Tibial artery (tissue), 4 donors: ENCODE results near the gene LRR1.
"Not testable (repeated sequence)": the region's sequence is repeated elsewhere in the genome, so short reads cannot be mapped to it uniquely, and the experiment has no call there.

Source experiments
- DNase-seq, 2 donors: peaks; one replicate each; pipeline ENCODE4 v3.0.0-alpha.2; 2019
- H3K27ac ChIP-seq, 2 donors: fragments of 200-600 bp; sonication (generic) in 1 of 2; 1 replicate in 1 of 2; 2 replicates in 1 of 2; pipeline ENCODE4 v1.5.1; 2018 to 2019; ENCODE audit warnings: mild to moderate bottlenecking in 1 of 2
- H3K27me3 ChIP-seq, 2 donors: fragments of 200-600 bp; sonication (generic) in 1 of 2; one replicate each; pipeline versions ENCODE4 v1.5.1 to v1.6.0; 2016 to 2019
- H3K36me3 ChIP-seq, 3 donors: fragments of 200-600 bp; sonication (generic) in 2 of 3; one replicate each; pipeline ENCODE4 v1.5.1; 2016 to 2019; ENCODE audit warnings: mild to moderate bottlenecking in 2 of 3
- H3K4me1 ChIP-seq, 4 donors: fragments of 200-600 bp; sonication (generic) in 2 of 4; 1 replicate in 3 of 4; 2 replicates in 1 of 4; pipeline ENCODE4 v1.5.1; 2016 to 2019
- H3K4me3 ChIP-seq, 2 donors: fragments of 200-600 bp; sonication (generic) in 1 of 2; 1 replicate in 1 of 2; 2 replicates in 1 of 2; pipeline ENCODE4 v1.5.1; 2018 to 2019; ENCODE audit warnings: mild to moderate bottlenecking in 2 of 2
- H3K9me3 ChIP-seq, 3 donors: fragments of 200-600 bp; sonication (generic) in 1 of 3; one replicate each; pipeline ENCODE4 v1.5.1; 2016 to 2019
- intact Hi-C: fragments of 100-400 bp; cut with DNase I; formaldehyde crosslinking; loops from one replicate; pipeline ENCODE4 v1.15.0; 2023; ENCODE audit warnings: low total_unique reads
- TF ChIP-seq, protein P1 (sequence below), 2 experiments: fragments of 200-600 bp in 1 of 2; fragments of 450-650 bp in 1 of 2; IDR thresholded peaks; one replicate each; pipeline ENCODE4 v1.5.1; 2017 to 2019; ENCODE audit warnings: antibody characterized with exemption in 2 of 2, mild to moderate bottlenecking in 1 of 2, moderate library complexity in 1 of 2

Gene LRR1

DNA sequence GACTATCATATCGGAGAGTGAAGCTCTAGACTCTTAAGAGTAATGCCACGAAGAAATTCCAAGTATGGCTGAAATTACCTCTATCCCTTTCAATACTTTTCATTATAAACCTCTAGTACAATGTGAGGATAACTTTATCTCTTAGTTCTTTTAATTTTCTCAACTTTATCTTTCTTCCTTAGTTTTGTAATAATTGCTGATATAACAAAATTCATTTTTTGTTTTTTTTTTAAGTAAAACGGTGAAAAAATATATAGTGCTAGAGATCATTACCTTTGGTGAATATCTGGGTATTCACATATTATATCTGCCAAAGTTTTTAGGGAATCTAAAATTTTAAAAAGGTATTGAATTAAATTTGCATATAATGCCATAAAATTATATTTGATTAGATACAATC lies 55.8 kb downstream of the LRR1 start:
- Histone ChIP-seq H3K4me3 (no peak overlapping the region), H3K27me3 (no peaks in the 10 kb centered on the region), H3K9me3 (no peaks in the 10 kb centered on the region), H3K36me3 (no peaks in the 10 kb centered on the region), H3K4me1 (no peaks in the 10 kb centered on the region), H3K27ac (no peak overlapping the region)
- DNase-seq = no peak
- intact Hi-C loops = no loop called here
- TF ChIP-seq, protein P1, sequence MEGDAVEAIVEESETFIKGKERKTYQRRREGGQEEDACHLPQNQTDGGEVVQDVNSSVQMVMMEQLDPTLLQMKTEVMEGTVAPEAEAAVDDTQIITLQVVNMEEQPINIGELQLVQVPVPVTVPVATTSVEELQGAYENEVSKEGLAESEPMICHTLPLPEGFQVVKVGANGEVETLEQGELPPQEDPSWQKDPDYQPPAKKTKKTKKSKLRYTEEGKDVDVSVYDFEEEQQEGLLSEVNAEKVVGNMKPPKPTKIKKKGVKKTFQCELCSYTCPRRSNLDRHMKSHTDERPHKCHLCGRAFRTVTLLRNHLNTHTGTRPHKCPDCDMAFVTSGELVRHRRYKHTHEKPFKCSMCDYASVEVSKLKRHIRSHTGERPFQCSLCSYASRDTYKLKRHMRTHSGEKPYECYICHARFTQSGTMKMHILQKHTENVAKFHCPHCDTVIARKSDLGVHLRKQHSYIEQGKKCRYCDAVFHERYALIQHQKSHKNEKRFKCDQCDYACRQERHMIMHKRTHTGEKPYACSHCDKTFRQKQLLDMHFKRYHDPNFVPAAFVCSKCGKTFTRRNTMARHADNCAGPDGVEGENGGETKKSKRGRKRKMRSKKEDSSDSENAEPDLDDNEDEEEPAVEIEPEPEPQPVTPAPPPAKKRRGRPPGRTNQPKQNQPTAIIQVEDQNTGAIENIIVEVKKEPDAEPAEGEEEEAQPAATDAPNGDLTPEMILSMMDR (IDR thresholded peaks at IDR 0.05) = no peak

DNA sequence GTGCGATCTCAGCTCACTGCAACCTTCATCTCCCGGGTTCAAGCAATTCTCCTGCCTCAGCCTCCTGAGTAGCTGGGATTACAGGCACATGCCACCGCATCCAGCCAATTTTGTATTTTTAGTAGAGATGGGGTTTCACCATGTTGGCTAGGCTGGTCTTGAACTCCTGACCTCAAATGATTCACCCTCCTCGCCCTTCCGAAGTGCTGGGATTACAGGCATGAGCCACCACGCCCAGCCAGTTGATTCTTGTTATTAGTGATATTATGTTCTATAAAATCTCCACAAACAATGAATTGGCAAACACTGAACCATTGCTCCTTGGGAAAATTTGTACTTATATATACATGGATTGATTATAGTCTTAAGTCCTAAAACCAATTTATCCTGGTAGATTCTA lies 58.8 kb downstream of the LRR1 start:
- H3K4me1 ChIP-seq, DNase-seq, H3K36me3 ChIP-seq, H3K27ac ChIP-seq, intact Hi-C loops, H3K9me3 ChIP-seq, H3K4me3 ChIP-seq, H3K27me3 ChIP-seq: not testable (repeated sequence)

DNA sequence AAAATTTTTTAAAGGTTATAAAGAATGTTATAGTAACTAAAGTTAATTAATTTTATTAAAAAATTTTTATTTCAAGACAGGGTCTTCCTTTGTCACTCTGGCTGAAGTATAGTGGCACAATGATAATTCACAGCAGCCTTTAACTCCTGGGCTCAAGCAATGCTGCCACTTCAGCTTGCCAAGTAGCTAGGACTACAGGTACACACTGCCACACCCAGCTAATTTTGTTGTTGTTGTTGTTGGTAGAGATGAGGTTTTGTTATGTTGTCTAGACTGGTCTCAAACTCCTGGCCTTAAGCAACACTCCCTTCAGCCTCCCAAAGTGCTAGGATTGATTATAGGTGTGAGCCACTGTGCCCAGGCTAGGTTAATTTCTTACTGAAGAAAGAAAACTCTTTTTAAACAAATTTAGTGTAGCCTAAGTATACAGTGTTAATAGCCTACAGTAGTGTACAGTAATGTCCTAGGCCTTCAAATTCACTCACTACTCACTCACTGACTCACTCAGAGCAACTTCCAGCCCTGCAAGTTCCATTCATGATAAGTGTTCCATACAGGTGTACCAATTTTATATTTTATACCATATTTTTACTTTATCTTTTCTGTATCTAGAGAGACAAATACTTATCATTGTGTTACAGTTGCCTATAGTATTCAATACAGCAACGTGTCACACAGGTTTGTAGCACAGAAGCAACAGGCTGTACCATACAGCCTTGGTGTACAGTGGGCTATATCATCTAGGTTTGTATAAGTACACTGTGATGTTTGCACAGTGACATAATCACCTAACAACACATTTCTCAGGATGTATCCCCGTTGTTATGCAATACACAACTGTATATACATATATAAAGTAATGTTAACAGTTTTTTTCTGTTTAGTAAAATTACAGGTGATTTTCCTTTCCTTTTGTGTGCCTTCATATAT lies 61.1 kb downstream of the LRR1 start:
- intact Hi-C loops = no loop called here
- H3K4me1 ChIP-seq = no peaks in the 10 kb centered on the region
- no peak overlapping the region for H3K4me3 ChIP-seq
- DNase-seq = no peak
- TF ChIP-seq, protein P1 (IDR thresholded peaks at IDR 0.05) = no peak
- no peaks in the 10 kb centered on the region for H3K27me3 ChIP-seq
- no peak overlapping the region for H3K27ac ChIP-seq
- no peaks in the 10 kb centered on the region for H3K9me3 ChIP-seq
- no peaks in the 10 kb centered on the region for H3K36me3 ChIP-seq
